Bronchial epithelial cell (primary cell): Measurements from ENCODE around the gene CCNL2. TPM values are rescaled to one million over a fixed set of nuclear protein-coding genes. Genes with fewer than 3 reads are reported as not detected.
A peak's percentile ranks its signal among the peaks of the same experiment; 100 is the strongest.
"Not testable (repeated sequence)": the region's sequence is repeated elsewhere in the genome, so short reads cannot be mapped to it uniquely, and the experiment has no call there.

Experiments used
- DNase-seq: peaks from one replicate; pipeline ENCODE4 v3.0.0-alpha.2; 2010; ENCODE audit warnings: low read depth
- FAIRE-seq: peaks from 2 replicates; lab custom pipeline; 2011; peaks lifted over from hg19 to GRCh38; lab: Jason Lieb, UNC
- H3K27me3 ChIP-seq: 2 replicates; pipeline ENCODE4 v1.5.1; 2011; ENCODE audit warnings: low read length; ENCODE audit not compliant: control insufficient read depth, insufficient read depth
- H3K36me3 ChIP-seq: 2 replicates; pipeline ENCODE4 v1.5.1; 2011; ENCODE audit warnings: low read length; ENCODE audit not compliant: control insufficient read depth, insufficient read depth
- H3K4me3 ChIP-seq: 2 replicates; pipeline ENCODE4 v1.5.1; 2011; ENCODE audit warnings: mild to moderate bottlenecking, low read depth, low read length, control low read depth
- CTCF ChIP-seq: IDR thresholded peaks from 2 replicates; pipeline ENCODE4 v1.5.1; 2011; ENCODE audit warnings: mild to moderate bottlenecking, moderate library complexity, low read length, control low read depth, inconsistent platforms; ENCODE audit not compliant: insufficient read depth, severe bottlenecking
- total RNA-seq: library from RNA; depleted of rRNA; stranded (reverse); fragments of >200 nt; gene quantifications from 2 replicates; pipeline ENCODE4 v1.2.1, GENCODE V29; 2014

CCNL2 gene
- 119 and 134 TPM in 2 replicates for total RNA-seq

- peak; percentile 70 for TF ChIP-seq CTCF
- H3K27me3 ChIP-seq: no peaks in the 10 kb centered on the region
- FAIRE-seq: no peak
Measured at GRCh38 chr1:1399187-1399871, at the start of gene CCNL2. TSS of gene CCNL2 (minus strand) at chr1:1399335. CDS start at chr1:1399306, 29 bp downstream.

DNA sequence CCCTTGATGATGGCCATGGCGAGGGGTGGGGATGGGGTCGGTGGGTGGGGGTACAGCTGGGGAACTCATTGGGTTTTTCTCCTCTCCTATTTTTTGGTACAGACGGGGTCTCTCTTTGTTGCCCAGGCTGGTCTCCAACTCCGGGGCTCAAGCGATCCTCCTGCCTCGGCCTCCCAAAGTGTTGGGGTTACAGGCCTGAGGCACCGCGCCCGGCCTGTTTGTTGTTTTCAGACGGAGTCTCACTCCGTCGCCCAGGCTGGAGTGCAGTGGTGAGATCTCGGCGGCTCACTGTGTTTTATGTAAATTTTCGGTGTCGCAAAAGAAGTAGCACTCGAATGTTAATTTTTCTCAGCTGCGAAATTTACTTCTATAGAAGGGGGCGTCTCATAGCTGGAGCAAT is 47.5 kb upstream of the CCNL2 start:
- not testable (repeated sequence) for H3K27me3 ChIP-seq, FAIRE-seq, H3K36me3 ChIP-seq, DNase-seq, H3K4me3 ChIP-seq

More at GRCh38 chr1:1399187-1399871, at the start of gene CCNL2:
- peak; percentile 88 for DNase-seq
- Histone ChIP-seq H3K4me3 (peak within 1 kb of the TSS; percentile 92), H3K36me3 (peaks cover 30% of the 10 kb centered on the region)

DNA sequence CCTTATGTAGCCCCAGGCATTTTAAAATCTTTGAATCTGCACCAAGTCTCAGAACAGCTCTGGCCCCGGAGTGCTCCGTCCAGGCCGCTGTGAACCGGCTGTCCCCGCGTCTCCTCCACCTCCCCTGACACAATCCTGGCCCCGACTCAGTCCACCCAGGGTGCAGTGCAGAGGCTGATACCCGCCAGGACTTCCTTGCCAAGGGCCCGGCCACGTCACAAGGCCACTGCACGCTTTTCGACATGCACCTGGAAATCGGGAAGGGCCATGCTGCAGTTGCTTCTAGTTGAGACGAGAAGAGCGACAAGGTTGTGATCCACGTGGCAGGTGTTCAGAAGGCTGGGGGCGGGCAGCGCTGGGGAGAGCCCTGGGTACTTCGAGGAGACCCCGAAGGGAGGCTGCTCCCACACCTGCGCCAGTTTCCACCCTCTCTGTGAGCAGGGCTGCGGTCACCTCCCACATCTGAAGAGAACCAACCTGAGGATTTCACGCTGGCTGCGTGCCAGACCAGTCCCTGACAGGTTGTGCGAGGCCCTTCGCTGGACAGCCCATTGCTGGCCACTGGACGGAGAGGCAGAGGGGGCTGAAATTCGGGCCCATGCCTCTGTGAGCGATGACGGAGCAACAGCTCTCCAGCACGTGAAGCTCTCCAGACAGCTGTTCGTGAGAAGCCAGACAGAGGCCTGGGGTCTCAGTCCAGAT is 43.1 kb upstream of the CCNL2 start:
- no peaks in the 10 kb centered on the region for H3K36me3 ChIP-seq
- no peak for TF ChIP-seq CTCF
- no peaks in the 10 kb centered on the region for H3K27me3 ChIP-seq
- no peak for DNase-seq
- FAIRE-seq: no peak
- H3K4me3 ChIP-seq: no peak overlapping the region

DNA sequence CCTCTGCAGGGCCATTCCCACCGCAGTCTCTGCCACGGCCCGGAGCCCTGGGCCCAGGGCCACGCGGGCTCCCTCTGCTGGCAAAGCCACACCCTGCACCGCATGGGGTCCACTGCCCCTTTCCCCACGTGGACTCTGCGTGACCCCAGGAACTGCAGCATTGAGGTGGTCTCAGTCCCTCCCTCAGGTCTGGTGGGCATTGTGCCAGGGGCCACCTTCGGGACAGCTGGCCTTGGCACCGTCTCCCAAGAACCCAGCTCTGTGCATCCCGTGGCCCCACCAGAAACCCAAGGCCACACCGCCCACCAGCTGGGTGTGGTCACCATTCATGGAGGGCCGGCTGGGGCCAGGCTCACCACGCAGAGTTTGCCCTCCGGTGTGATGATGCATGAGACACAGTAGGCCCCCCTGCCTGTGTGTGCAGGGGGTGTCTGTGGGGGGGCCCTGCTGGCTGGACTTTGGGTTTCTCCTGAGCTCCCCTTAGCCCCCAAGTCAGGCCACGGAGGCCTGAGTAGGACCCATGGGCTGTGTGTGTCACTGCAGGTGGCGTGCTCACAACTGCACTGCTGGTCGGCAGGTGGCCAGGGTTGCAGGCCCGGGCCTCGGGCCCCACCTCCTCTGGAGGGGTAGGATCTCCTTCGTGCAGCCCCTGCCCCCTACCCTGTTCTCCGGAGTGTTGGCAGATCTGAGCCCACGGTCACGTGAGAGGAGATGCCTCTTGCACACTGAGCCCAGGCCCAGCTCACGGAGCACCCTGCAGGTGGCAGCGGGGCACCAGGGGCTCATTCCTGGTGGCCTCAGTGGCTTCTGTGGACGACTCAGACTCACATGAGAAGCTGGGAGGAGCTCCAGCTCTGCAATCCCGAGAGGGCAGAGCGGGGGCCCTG is 42.1 kb upstream of the CCNL2 start:
- no peak for DNase-seq
- no peak for FAIRE-seq

DNA sequence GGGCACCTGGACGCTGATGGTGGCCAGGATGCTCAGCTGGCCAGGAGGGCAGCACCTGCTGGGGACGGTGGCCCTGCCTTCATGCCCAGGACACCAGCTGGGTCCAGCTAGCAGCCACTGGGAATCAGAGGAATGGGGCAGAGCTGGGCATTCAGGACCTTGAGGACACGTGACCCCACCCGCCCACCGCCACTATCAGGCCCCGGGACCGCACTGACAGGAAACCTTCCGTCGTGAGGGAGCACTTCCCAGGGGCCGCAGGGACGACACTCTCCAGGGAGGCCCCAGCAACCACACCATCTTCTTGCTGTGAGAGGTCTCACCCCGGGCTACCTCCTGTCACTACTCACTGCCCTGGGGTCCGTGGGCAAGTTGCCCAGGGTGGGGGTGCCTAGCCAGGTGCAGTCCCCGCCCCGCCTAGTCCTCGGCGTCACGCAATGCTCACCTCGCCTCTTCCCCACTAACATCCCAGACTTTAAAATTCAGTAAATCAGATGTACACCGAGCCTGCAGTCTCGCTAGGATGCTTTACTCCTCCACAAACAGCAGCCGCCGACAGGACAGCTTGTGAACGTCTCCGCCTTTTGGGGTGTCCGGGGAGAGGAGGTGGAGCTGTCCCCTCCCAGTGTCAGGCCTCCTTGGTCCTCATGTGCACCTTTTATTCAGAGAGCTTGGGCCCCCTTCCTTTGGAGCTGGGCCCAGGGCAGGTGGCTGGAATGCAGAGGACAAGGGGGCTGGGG is 41.3 kb upstream of the CCNL2 start:
- no peaks in the 10 kb centered on the region for H3K27me3 ChIP-seq
- no peak for TF ChIP-seq CTCF
- DNase-seq (no peak), FAIRE-seq (no peak)
- no peak overlapping the region for H3K4me3 ChIP-seq
- no peaks in the 10 kb centered on the region for H3K36me3 ChIP-seq

More for the DNA sequence above, 42.1 kb upstream of the CCNL2 start:
- TF ChIP-seq CTCF: peak; percentile 98
- H3K27me3 ChIP-seq: no peaks in the 10 kb centered on the region
- no peak overlapping the region for H3K4me3 ChIP-seq
- H3K36me3 ChIP-seq: no peaks in the 10 kb centered on the region
